K562 (cell line): ENCODE results near the gene AKT1. TPM values are rescaled to one million over a fixed set of nuclear protein-coding genes. Genes with fewer than 3 reads are reported as not detected.

ENCODE experiments used
- GABPB1 ChIP-seq: sonication (generic); formaldehyde crosslinking; IDR thresholded peaks from 2 replicates; pipeline ENCODE4 v1.8.0; 2022; ENCODE audit warnings: mild to moderate bottlenecking, missing genetic modification reagents
- RBBP5 ChIP-seq: fragments of 200-600 bp; sonication (generic); IDR thresholded peaks from 2 replicates; pipeline ENCODE4 v1.6.1; 2012; ENCODE audit warnings: borderline replicate concordance, mild to moderate bottlenecking, low read length, control low read depth, inconsistent platforms; ENCODE audit not compliant: insufficient read depth, poor library complexity, severe bottlenecking
- ZBTB33 ChIP-seq: sonication (generic); formaldehyde crosslinking; IDR thresholded peaks from 2 replicates; pipeline ENCODE4 v1.8.1; 2023; ENCODE audit warnings: mild to moderate bottlenecking, missing genetic modification reagents
- polyA plus RNA-seq, 8 experiments: library from polyadenylated mRNA; depleted of rRNA in 4 of 8; stranded (reverse) in 5 of 8; unstranded in 3 of 8; fragments of >200 nt; fragmentation: Nextera tagmentation in 2 of 8; fragmentation: Illumina TruSeq in 1 of 8; extraction: Ambion mirVana in 2 of 8; extraction: Trizol in 1 of 8; gene quantifications; 2 replicates each; pipeline versions ENCODE4 v1.2.1 to v1.2.3, GENCODE V29; 2011 to 2014; ENCODE audit warnings: inconsistent platforms in 1 of 8, missing spikeins in 1 of 8
- total RNA-seq, 7 experiments: library from RNA; depleted of rRNA in 6 of 7; stranded (reverse); fragments of >200 nt in 6 of 7; fragmentation: Illumina TruSeq in 2 of 7; extraction: Trizol in 2 of 7; gene quantifications; 2 replicates each; pipeline versions ENCODE4 v1.2.1 to v1.2.3, GENCODE V29; 2011 to 2021; ENCODE audit warnings: low replicate concordance in 1 of 7
- TF ChIP-seq, protein P1 (sequence below): sonication (generic); formaldehyde crosslinking; IDR thresholded peaks from 2 replicates; pipeline ENCODE4 v1.8.0; 2022; ENCODE audit warnings: mild to moderate bottlenecking, missing genetic modification reagents
- TF ChIP-seq, protein P2 (sequence below), 3 experiments: IDR thresholded peaks in 2 of 3; conservative IDR thresholded peaks in 1 of 3; 2 replicates each; pipeline ENCODE4 v1.5.1; 2011 to 2012; ENCODE audit warnings: low read length in 3 of 3, mild to moderate bottlenecking in 3 of 3, control low read depth in 2 of 3, improper control_type of control experiment in 1 of 3, inconsistent platforms in 1 of 3, low read depth in 1 of 3, mixed read lengths in 1 of 3, moderate library complexity in 1 of 3; ENCODE audit not compliant: insufficient read depth in 2 of 3

The AKT1 gene
- total and polyA plus RNA-seq, 9 of the 15 experiments (the other 6 are each of a cell fraction or from before 2014, with no cell fraction given), result 0.49 to 132 (median 75.1) TPM

GRCh38 chr14:104794631-104794992, 936 bp downstream of the AKT1 start (continued):
- TF ChIP-seq, protein P1, sequence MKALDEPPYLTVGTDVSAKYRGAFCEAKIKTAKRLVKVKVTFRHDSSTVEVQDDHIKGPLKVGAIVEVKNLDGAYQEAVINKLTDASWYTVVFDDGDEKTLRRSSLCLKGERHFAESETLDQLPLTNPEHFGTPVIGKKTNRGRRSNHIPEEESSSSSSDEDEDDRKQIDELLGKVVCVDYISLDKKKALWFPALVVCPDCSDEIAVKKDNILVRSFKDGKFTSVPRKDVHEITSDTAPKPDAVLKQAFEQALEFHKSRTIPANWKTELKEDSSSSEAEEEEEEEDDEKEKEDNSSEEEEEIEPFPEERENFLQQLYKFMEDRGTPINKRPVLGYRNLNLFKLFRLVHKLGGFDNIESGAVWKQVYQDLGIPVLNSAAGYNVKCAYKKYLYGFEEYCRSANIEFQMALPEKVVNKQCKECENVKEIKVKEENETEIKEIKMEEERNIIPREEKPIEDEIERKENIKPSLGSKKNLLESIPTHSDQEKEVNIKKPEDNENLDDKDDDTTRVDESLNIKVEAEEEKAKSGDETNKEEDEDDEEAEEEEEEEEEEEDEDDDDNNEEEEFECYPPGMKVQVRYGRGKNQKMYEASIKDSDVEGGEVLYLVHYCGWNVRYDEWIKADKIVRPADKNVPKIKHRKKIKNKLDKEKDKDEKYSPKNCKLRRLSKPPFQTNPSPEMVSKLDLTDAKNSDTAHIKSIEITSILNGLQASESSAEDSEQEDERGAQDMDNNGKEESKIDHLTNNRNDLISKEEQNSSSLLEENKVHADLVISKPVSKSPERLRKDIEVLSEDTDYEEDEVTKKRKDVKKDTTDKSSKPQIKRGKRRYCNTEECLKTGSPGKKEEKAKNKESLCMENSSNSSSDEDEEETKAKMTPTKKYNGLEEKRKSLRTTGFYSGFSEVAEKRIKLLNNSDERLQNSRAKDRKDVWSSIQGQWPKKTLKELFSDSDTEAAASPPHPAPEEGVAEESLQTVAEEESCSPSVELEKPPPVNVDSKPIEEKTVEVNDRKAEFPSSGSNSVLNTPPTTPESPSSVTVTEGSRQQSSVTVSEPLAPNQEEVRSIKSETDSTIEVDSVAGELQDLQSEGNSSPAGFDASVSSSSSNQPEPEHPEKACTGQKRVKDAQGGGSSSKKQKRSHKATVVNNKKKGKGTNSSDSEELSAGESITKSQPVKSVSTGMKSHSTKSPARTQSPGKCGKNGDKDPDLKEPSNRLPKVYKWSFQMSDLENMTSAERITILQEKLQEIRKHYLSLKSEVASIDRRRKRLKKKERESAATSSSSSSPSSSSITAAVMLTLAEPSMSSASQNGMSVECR (CRISPR knock-in tag), result no peak
- TF ChIP-seq ZBTB33 (CRISPR knock-in tag) (no peak), RBBP5 (peak; percentile 46), GABPB1 (CRISPR knock-in tag) (0 out of 2 replicates have a peak, but pooled peaks have one; percentile 40)
- TF ChIP-seq, protein P2, sequence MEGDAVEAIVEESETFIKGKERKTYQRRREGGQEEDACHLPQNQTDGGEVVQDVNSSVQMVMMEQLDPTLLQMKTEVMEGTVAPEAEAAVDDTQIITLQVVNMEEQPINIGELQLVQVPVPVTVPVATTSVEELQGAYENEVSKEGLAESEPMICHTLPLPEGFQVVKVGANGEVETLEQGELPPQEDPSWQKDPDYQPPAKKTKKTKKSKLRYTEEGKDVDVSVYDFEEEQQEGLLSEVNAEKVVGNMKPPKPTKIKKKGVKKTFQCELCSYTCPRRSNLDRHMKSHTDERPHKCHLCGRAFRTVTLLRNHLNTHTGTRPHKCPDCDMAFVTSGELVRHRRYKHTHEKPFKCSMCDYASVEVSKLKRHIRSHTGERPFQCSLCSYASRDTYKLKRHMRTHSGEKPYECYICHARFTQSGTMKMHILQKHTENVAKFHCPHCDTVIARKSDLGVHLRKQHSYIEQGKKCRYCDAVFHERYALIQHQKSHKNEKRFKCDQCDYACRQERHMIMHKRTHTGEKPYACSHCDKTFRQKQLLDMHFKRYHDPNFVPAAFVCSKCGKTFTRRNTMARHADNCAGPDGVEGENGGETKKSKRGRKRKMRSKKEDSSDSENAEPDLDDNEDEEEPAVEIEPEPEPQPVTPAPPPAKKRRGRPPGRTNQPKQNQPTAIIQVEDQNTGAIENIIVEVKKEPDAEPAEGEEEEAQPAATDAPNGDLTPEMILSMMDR (IDR thresholded peaks at IDR 0.05 in 2 of 3, conservative IDR thresholded peaks at IDR 0.05 in 1 of 3; ENCODE audit: insufficient read depth in 2 of 3, low read depth in 1 of 3, low read length in 3 of 3), result 0 out of 6 replicates have a peak, but pooled peaks of 2 of the 3 experiments have one; percentile 5 to 16
- TF ChIP-seq, all 486 proteins: peak for 9
